ENCODE data around the gene LRRC36. TPM values are rescaled to one million over a fixed set of nuclear protein-coding genes. Genes with fewer than 3 reads are reported as not detected.

The LRRC36 gene
- total and polyA plus RNA-seq, 5 donors from 2014 or later: not detected

- no peaks in the 10 kb centered on the region for H3K27me3 ChIP-seq (ENCODE audit: control insufficient read depth, insufficient read depth, low read length)
- Mint-ChIP-seq H3K27ac (no peak overlapping the region), H3K4me1 (no peaks in the 10 kb centered on the region), H3K36me3 (no peaks in the 10 kb centered on the region), H3K27me3 (no peaks in the 10 kb centered on the region), H3K4me3 (no peak overlapping the region), H3K9me3 (no peaks in the 10 kb centered on the region)
- no peaks in the 10 kb centered on the region for H3K4me1 ChIP-seq (ENCODE audit: control insufficient read depth, insufficient read depth, low read length, poor library complexity, severe bottlenecking)
- H3K4me3 ChIP-seq (ENCODE audit: low read depth, low read length): no peak overlapping the region
- no peak for DNase-seq
- no peaks in the 10 kb centered on the region for H3K9me3 ChIP-seq (ENCODE audit: control insufficient read depth in 2 of 2, low read length in 2 of 2)
- no peaks in the 10 kb centered on the region for H3K36me3 ChIP-seq (ENCODE audit: control insufficient read depth, insufficient read depth, low read length)
- no peak overlapping the region for H3K27ac ChIP-seq (ENCODE audit: insufficient read depth, low read length, poor library complexity, severe bottlenecking)
- no peak for ATAC-seq (ENCODE audit: low read depth in 2 of 2)
These were observed 25.4 kb upstream of the LRRC36 start for GRCh38 chr16:67301080-67301782.

GRCh38 chr16:67302076-67302475 is 24.5 kb upstream of the LRRC36 start:
- no peaks in the 10 kb centered on the region for H3K36me3 ChIP-seq (ENCODE audit: control insufficient read depth, insufficient read depth, low read length)
- ATAC-seq (ENCODE audit: low read depth in 2 of 2) (no peak), DNase-seq (no peak)
- no peaks in the 10 kb centered on the region for H3K36me3 Mint-ChIP-seq
- H3K4me1 Mint-ChIP-seq: no peaks in the 10 kb centered on the region
- no peaks in the 10 kb centered on the region for H3K9me3 Mint-ChIP-seq
- H3K4me1 ChIP-seq (ENCODE audit: control insufficient read depth, insufficient read depth, low read length, poor library complexity, severe bottlenecking): no peaks in the 10 kb centered on the region
- H3K4me3 ChIP-seq (ENCODE audit: low read depth, low read length): no peak overlapping the region
- no peaks in the 10 kb centered on the region for H3K27me3 Mint-ChIP-seq
- H3K9me3 ChIP-seq (ENCODE audit: control insufficient read depth in 2 of 2, low read length in 2 of 2): no peaks in the 10 kb centered on the region
- H3K27me3 ChIP-seq (ENCODE audit: control insufficient read depth, insufficient read depth, low read length): no peaks in the 10 kb centered on the region
- no peak overlapping the region for H3K4me3 Mint-ChIP-seq
- H3K27ac Mint-ChIP-seq: no peak overlapping the region
- H3K27ac ChIP-seq (ENCODE audit: insufficient read depth, low read length, poor library complexity, severe bottlenecking): no peak overlapping the region

GRCh38 chr16:67302970-67303369 is 23.6 kb upstream of the LRRC36 start:
- ATAC-seq (ENCODE audit: low read depth in 2 of 2) (no peak), DNase-seq (peak in 1 of 3 donors; percentile 20)
- Mint-ChIP-seq H3K27me3 (no peaks in the 10 kb centered on the region), H3K9me3 (no peaks in the 10 kb centered on the region), H3K27ac (no peak overlapping the region), H3K4me3 (no peak overlapping the region), H3K36me3 (no peaks in the 10 kb centered on the region), H3K4me1 (no peaks in the 10 kb centered on the region)
- H3K27ac ChIP-seq (ENCODE audit: insufficient read depth, low read length, poor library complexity, severe bottlenecking): no peak overlapping the region
- no peaks in the 10 kb centered on the region for H3K27me3 ChIP-seq (ENCODE audit: control insufficient read depth, insufficient read depth, low read length)
- H3K4me1 ChIP-seq (ENCODE audit: control insufficient read depth, insufficient read depth, low read length, poor library complexity, severe bottlenecking): no peaks in the 10 kb centered on the region
- no peaks in the 10 kb centered on the region for H3K9me3 ChIP-seq (ENCODE audit: control insufficient read depth in 2 of 2, low read length in 2 of 2)
- H3K36me3 ChIP-seq (ENCODE audit: control insufficient read depth, insufficient read depth, low read length): no peaks in the 10 kb centered on the region
- no peak overlapping the region for H3K4me3 ChIP-seq (ENCODE audit: low read depth, low read length)

GRCh38 chr16:67304020-67304419 is 22.6 kb upstream of the LRRC36 start:
- Mint-ChIP-seq H3K27ac (peak overlapping the region in 1 of 3 donors; percentile 14), H3K4me1 (no peaks in the 10 kb centered on the region)
- H3K27ac ChIP-seq (ENCODE audit: insufficient read depth, low read length, poor library complexity, severe bottlenecking): no peak overlapping the region

GRCh38 chr16:67305216-67306071 is 21.2 kb upstream of the LRRC36 start:
- Mint-ChIP-seq H3K4me3 (no peak overlapping the region), H3K9me3 (peaks cover 0 to 2% (median 0%) of the 10 kb centered on the region in 7 donors), H3K27me3 (no peaks in the 10 kb centered on the region), H3K4me1 (no peaks in the 10 kb centered on the region), H3K36me3 (no peaks in the 10 kb centered on the region), H3K27ac (no peak overlapping the region)
- H3K4me3 ChIP-seq (ENCODE audit: low read depth, low read length): no peak overlapping the region
- no peaks in the 10 kb centered on the region for H3K27me3 ChIP-seq (ENCODE audit: control insufficient read depth, insufficient read depth, low read length)
- H3K4me1 ChIP-seq (ENCODE audit: control insufficient read depth, insufficient read depth, low read length, poor library complexity, severe bottlenecking): no peaks in the 10 kb centered on the region
- ATAC-seq (ENCODE audit: low read depth in 2 of 2): no peak
- DNase-seq: no peak
- no peaks in the 10 kb centered on the region for H3K36me3 ChIP-seq (ENCODE audit: control insufficient read depth, insufficient read depth, low read length)
- H3K27ac ChIP-seq (ENCODE audit: insufficient read depth, low read length, poor library complexity, severe bottlenecking): no peak overlapping the region
- no peaks in the 10 kb centered on the region for H3K9me3 ChIP-seq (ENCODE audit: control insufficient read depth in 2 of 2, low read length in 2 of 2)

More at GRCh38 chr16:67304020-67304419, 22.6 kb upstream of the LRRC36 start:
- H3K27me3 Mint-ChIP-seq: no peaks in the 10 kb centered on the region
- DNase-seq (no peak), ATAC-seq (ENCODE audit: low read depth in 2 of 2) (no peak)
- Histone ChIP-seq H3K4me3 (ENCODE audit: low read depth, low read length) (no peak overlapping the region), H3K36me3 (ENCODE audit: control insufficient read depth, insufficient read depth, low read length) (no peaks in the 10 kb centered on the region), H3K4me1 (ENCODE audit: control insufficient read depth, insufficient read depth, low read length, poor library complexity, severe bottlenecking) (no peaks in the 10 kb centered on the region), H3K27me3 (ENCODE audit: control insufficient read depth, insufficient read depth, low read length) (no peaks in the 10 kb centered on the region), H3K9me3 (ENCODE audit: control insufficient read depth in 2 of 2, low read length in 2 of 2) (no peaks in the 10 kb centered on the region)
- H3K36me3 Mint-ChIP-seq: no peaks in the 10 kb centered on the region
- no peaks in the 10 kb centered on the region for H3K9me3 Mint-ChIP-seq
- peak overlapping the region in 1 of 4 donors; percentile 23 for H3K4me3 Mint-ChIP-seq

- peaks cover 0 to 2% (median 0%) of the 10 kb centered on the region in 7 donors for H3K9me3 Mint-ChIP-seq
- no peak for DNase-seq
- no peak overlapping the region for H3K4me3 Mint-ChIP-seq
- H3K27me3 Mint-ChIP-seq: peaks cover 4% of the 10 kb centered on the region
- H3K4me3 ChIP-seq (ENCODE audit: low read depth, low read length): no peak overlapping the region
- no peak for ATAC-seq (ENCODE audit: low read depth in 2 of 2)
- no peaks in the 10 kb centered on the region for H3K27me3 ChIP-seq (ENCODE audit: control insufficient read depth, insufficient read depth, low read length)
- H3K27ac Mint-ChIP-seq: no peak overlapping the region
- H3K4me1 ChIP-seq (ENCODE audit: control insufficient read depth, insufficient read depth, low read length, poor library complexity, severe bottlenecking): no peaks in the 10 kb centered on the region
- H3K27ac ChIP-seq (ENCODE audit: insufficient read depth, low read length, poor library complexity, severe bottlenecking): no peak overlapping the region
- H3K4me1 Mint-ChIP-seq: peaks cover 0 to 13% (median 3%) of the 10 kb centered on the region in 4 donors
- no peaks in the 10 kb centered on the region for H3K9me3 ChIP-seq (ENCODE audit: control insufficient read depth in 2 of 2, low read length in 2 of 2)
- no peaks in the 10 kb centered on the region for H3K36me3 ChIP-seq (ENCODE audit: control insufficient read depth, insufficient read depth, low read length)
- H3K36me3 Mint-ChIP-seq: no peaks in the 10 kb centered on the region
These were observed 16.1 kb upstream of the LRRC36 start for GRCh38 chr16:67310561-67310960.

- Mint-ChIP-seq H3K9me3 (peaks cover 0 to 2% (median 0%) of the 10 kb centered on the region in 7 donors), H3K36me3 (no peaks in the 10 kb centered on the region), H3K27ac (peak overlapping the region in 1 of 3 donors; percentile 51), H3K27me3 (peaks cover 4% of the 10 kb centered on the region), H3K4me1 (peaks cover 0 to 13% (median 3%) of the 10 kb centered on the region in 4 donors), H3K4me3 (no peak overlapping the region)
- Histone ChIP-seq H3K27me3 (ENCODE audit: control insufficient read depth, insufficient read depth, low read length) (no peaks in the 10 kb centered on the region), H3K9me3 (ENCODE audit: control insufficient read depth in 2 of 2, low read length in 2 of 2) (no peaks in the 10 kb centered on the region), H3K36me3 (ENCODE audit: control insufficient read depth, insufficient read depth, low read length) (no peaks in the 10 kb centered on the region), H3K27ac (ENCODE audit: insufficient read depth, low read length, poor library complexity, severe bottlenecking) (no peak overlapping the region), H3K4me3 (ENCODE audit: low read depth, low read length) (no peak overlapping the region), H3K4me1 (ENCODE audit: control insufficient read depth, insufficient read depth, low read length, poor library complexity, severe bottlenecking) (no peaks in the 10 kb centered on the region)
- peak in 1 of 3 donors; percentile 75 for DNase-seq
- ATAC-seq (ENCODE audit: low read depth in 2 of 2): peak; percentile 60 to 64
These were observed 14.8 kb upstream of the LRRC36 start for GRCh38 chr16:67311607-67312488.
